Measurements from ENCODE around the gene CSNK1G3.

- no peak for TF ChIP-seq POLR2A (IDR thresholded peaks at IDR 0.05; ENCODE audit: borderline replicate concordance, extremely low read depth, insufficient read depth, insufficient read length)
- TF ChIP-seq CTCF (IDR thresholded peaks at IDR 0.05 in 2 of 3, conservative IDR thresholded peaks at IDR 0.05 in 1 of 3; ENCODE audit: borderline replicate concordance in 1 of 3, insufficient read depth in 1 of 3, low read depth in 2 of 3, low read length in 2 of 3), result no peak
- no peak for TF ChIP-seq POLR2AphosphoS5 (IDR thresholded peaks at IDR 0.05; ENCODE audit: low read depth, low read length)
Observed at GRCh38 chr5:123578390-123578789, 66.4 kb downstream of the CSNK1G3 start.

All from HCT116 (cell line).